Measurements from ENCODE around the gene MMP13.

Gene MMP13

GRCh38 chr11:102940714-102941588 lies 14.6 kb downstream of the MMP13 start:
- DNase-seq = peak; percentile 75
- in situ Hi-C loops (cut with MboI; ENCODE audit: low pct_unique_long_range_greater_than_20kb, low sequenced_read_pairs) = no loop called here

- in situ Hi-C loops (cut with MboI; ENCODE audit: low pct_unique_long_range_greater_than_20kb, low sequenced_read_pairs) = no loop called here
- no peak for DNase-seq
Measured at GRCh38 chr11:102936864-102937509, 18.5 kb downstream of the MMP13 start.

- DNase-seq = no peak
- in situ Hi-C loops (cut with MboI; ENCODE audit: low pct_unique_long_range_greater_than_20kb, low sequenced_read_pairs) = no loop called here
Measured at GRCh38 chr11:102935514-102935913, 20.0 kb downstream of the MMP13 start.

GRCh38 chr11:102934735-102935134 lies 20.8 kb downstream of the MMP13 start:
- no peak for DNase-seq
- in situ Hi-C loops (cut with MboI; ENCODE audit: low pct_unique_long_range_greater_than_20kb, low sequenced_read_pairs) = no loop called here

- DNase-seq = peak; percentile 32
- in situ Hi-C loops (cut with MboI; ENCODE audit: low pct_unique_long_range_greater_than_20kb, low sequenced_read_pairs) = no loop called here
Measured at GRCh38 chr11:102933627-102934026, 21.9 kb downstream of the MMP13 start.

- no peak for DNase-seq
- in situ Hi-C loops (cut with MboI; ENCODE audit: low pct_unique_long_range_greater_than_20kb, low sequenced_read_pairs) = no loop called here
Measured at GRCh38 chr11:102932678-102933077, 22.9 kb downstream of the MMP13 start.

- no peak for DNase-seq
- in situ Hi-C loops (cut with MboI; ENCODE audit: low pct_unique_long_range_greater_than_20kb, low sequenced_read_pairs) = no loop called here
Measured at GRCh38 chr11:102930451-102930850, 25.1 kb downstream of the MMP13 start.

- no peak for DNase-seq
- in situ Hi-C loops (cut with MboI; ENCODE audit: low pct_unique_long_range_greater_than_20kb, low sequenced_read_pairs) = no loop called here
Measured at GRCh38 chr11:102929972-102930371, 25.6 kb downstream of the MMP13 start.

- in situ Hi-C loops (cut with MboI; ENCODE audit: low pct_unique_long_range_greater_than_20kb, low sequenced_read_pairs) = no loop called here
- no peak for DNase-seq
Measured at GRCh38 chr11:102929166-102929565, 26.4 kb downstream of the MMP13 start.

GRCh38 chr11:102928247-102928646 lies 27.3 kb downstream of the MMP13 start:
- in situ Hi-C loops (cut with MboI; ENCODE audit: low pct_unique_long_range_greater_than_20kb, low sequenced_read_pairs) = no loop called here
- no peak for DNase-seq

GRCh38 chr11:102927624-102927990 lies 27.9 kb downstream of the MMP13 start:
- DNase-seq = no peak
- in situ Hi-C loops (cut with MboI; ENCODE audit: low pct_unique_long_range_greater_than_20kb, low sequenced_read_pairs) = no loop called here

GRCh38 chr11:102926961-102927623 lies 28.4 kb downstream of the MMP13 start:
- in situ Hi-C loops (cut with MboI; ENCODE audit: low pct_unique_long_range_greater_than_20kb, low sequenced_read_pairs) = no loop called here
- DNase-seq = no peak

- no peak for DNase-seq
- in situ Hi-C loops (cut with MboI; ENCODE audit: low pct_unique_long_range_greater_than_20kb, low sequenced_read_pairs) = no loop called here
Measured at GRCh38 chr11:102926517-102926916, 29.0 kb downstream of the MMP13 start.

- in situ Hi-C loops (cut with MboI; ENCODE audit: low pct_unique_long_range_greater_than_20kb, low sequenced_read_pairs) = no loop called here
- DNase-seq = no peak
Measured at GRCh38 chr11:102925988-102926387, 29.5 kb downstream of the MMP13 start.

- peak; percentile 78 for DNase-seq
- in situ Hi-C loops (cut with MboI; ENCODE audit: low pct_unique_long_range_greater_than_20kb, low sequenced_read_pairs) = no loop called here
Measured at GRCh38 chr11:102924851-102925380, 30.6 kb downstream of the MMP13 start.

GRCh38 chr11:102921587-102922220 lies 33.8 kb downstream of the MMP13 start:
- in situ Hi-C loops (cut with MboI; ENCODE audit: low pct_unique_long_range_greater_than_20kb, low sequenced_read_pairs) = no loop called here
- no peak for DNase-seq

GRCh38 chr11:102920118-102920684 lies 35.3 kb downstream of the MMP13 start:
- peak; percentile 86 for DNase-seq
- in situ Hi-C loops (cut with MboI; ENCODE audit: low pct_unique_long_range_greater_than_20kb, low sequenced_read_pairs) = no loop called here

GRCh38 chr11:102915044-102915375 lies 40.5 kb downstream of the MMP13 start:
- in situ Hi-C loops (cut with MboI; ENCODE audit: low pct_unique_long_range_greater_than_20kb, low sequenced_read_pairs) = no loop called here
- no peak for DNase-seq
